B cell (primary cell): ENCODE data around the gene MPDU1. TPM values are rescaled to one million over a fixed set of nuclear protein-coding genes. Genes with fewer than 3 reads are reported as not detected.
A peak's percentile ranks its signal among the peaks of the same experiment; 100 is the strongest.

ENCODE experiments used
- ATAC-seq: fragments of 200-7000 bp; cut with Tn5 transposase; one replicate; pipeline ENCODE4 v1.10.0; 2021; ENCODE audit warnings: low read depth, mild to moderate bottlenecking, moderate number of reproducible peaks, moderate library complexity
- CTCF ChIA-PET: fragments of 350-600 bp; sonication (Branson Sonifier 250); formaldehyde crosslinking; loops from one replicate; lab custom pipeline; 2021; ENCODE audit warnings: antibody characterized with exemption, inconsistent platforms; lab: Charles Lee
- POLR2A ChIA-PET: fragments of 350-600 bp; sonication (Branson Sonifier 250); formaldehyde crosslinking; loops from one replicate; lab custom pipeline; 2021; ENCODE audit warnings: antibody characterized with exemption; lab: Charles Lee
- DNase-seq: peaks from one replicate; pipeline ENCODE4 v3.0.0; 2013
- H2AFZ ChIP-seq: 2 replicates; pipeline ENCODE4 v1.6.1; 2012; ENCODE audit warnings: mild to moderate bottlenecking, low read depth, low read length; ENCODE audit not compliant: insufficient read depth, poor library complexity, severe bottlenecking
- H3K27ac ChIP-seq, 2 donors: 1 replicate in 1 of 2; 2 replicates in 1 of 2; pipeline ENCODE4 v1.5.1; 2012 to 2013; ENCODE audit warnings: low read length in 2 of 2, mild to moderate bottlenecking in 2 of 2, moderate library complexity in 1 of 2
- H3K27me3 ChIP-seq, 4 experiments: fragments of 200-600 bp in 1 of 4; sonication (generic) in 1 of 4; replicated peaks in 1 of 4; 1 replicate in 2 of 4; 2 replicates in 2 of 4; pipeline versions ENCODE4 v1.6.1 to v1.7.0; 2013 to 2016; ENCODE audit warnings: low read length in 3 of 4, mild to moderate bottlenecking in 2 of 4, mixed read lengths in 1 of 4, moderate library complexity in 1 of 4; ENCODE audit not compliant: insufficient read depth in 4 of 4, control insufficient read depth in 3 of 4; ENCODE audit errors: control extremely low read depth in 1 of 4
- H3K36me3 ChIP-seq, 2 experiments: replicated peaks in 1 of 2; 1 replicate in 1 of 2; 2 replicates in 1 of 2; pipeline versions ENCODE4 v1.6.1 to v1.7.1; 2013; ENCODE audit warnings: low read length in 1 of 2; ENCODE audit not compliant: insufficient read depth in 2 of 2, control insufficient read depth in 1 of 2; ENCODE audit errors: control extremely low read depth in 1 of 2, extremely low read depth in 1 of 2
- H3K4me1 ChIP-seq, 2 donors: fragments of 200-600 bp in 1 of 2; sonication (generic) in 1 of 2; 1 replicate in 1 of 2; 2 replicates in 1 of 2; pipeline versions ENCODE4 v1.5.1 to v1.6.1; 2013 to 2017; ENCODE audit warnings: low read length in 2 of 2; ENCODE audit not compliant: control insufficient read depth in 2 of 2, insufficient read depth in 2 of 2
- H3K4me2 ChIP-seq: replicated peaks from 2 replicates; pipeline ENCODE3; 2012; ENCODE audit warnings: mild to moderate bottlenecking, low read depth, low read length; ENCODE audit not compliant: poor library complexity, severe bottlenecking
- H3K4me3 ChIP-seq, 5 experiments: fragments of 200-600 bp in 1 of 5; sonication (generic) in 1 of 5; 1 replicate in 3 of 5; 2 replicates in 2 of 5; pipeline versions ENCODE4 v1.5.1 to v1.7.0; 2011 to 2016; ENCODE audit warnings: low read length in 4 of 5, mild to moderate bottlenecking in 4 of 5, low read depth in 2 of 5, control low read depth in 1 of 5, moderate library complexity in 1 of 5; ENCODE audit not compliant: insufficient read depth in 1 of 5; ENCODE audit errors: control extremely low read depth in 1 of 5, extremely low read depth in 1 of 5
- H3K79me2 ChIP-seq: fragments of 200-600 bp; sonication (generic); one replicate; pipeline ENCODE4 v1.6.0; 2016; ENCODE audit warnings: low read length; ENCODE audit not compliant: control insufficient read depth, insufficient read depth
- H3K9ac ChIP-seq: fragments of 200-600 bp; sonication (generic); 2 replicates; pipeline ENCODE4 v1.6.1; 2017; ENCODE audit warnings: mild to moderate bottlenecking, low read length, moderate library complexity
- H3K9me3 ChIP-seq, 3 donors: one replicate each; pipeline versions ENCODE4 v1.6.1 to v1.7.1; 2013; ENCODE audit warnings: low read length in 2 of 3; ENCODE audit not compliant: control insufficient read depth in 2 of 3, insufficient read depth in 1 of 3; ENCODE audit errors: control extremely low read depth in 1 of 3
- H4K20me1 ChIP-seq: 2 replicates; pipeline ENCODE4 v1.6.0; 2012; ENCODE audit warnings: mild to moderate bottlenecking, low read length; ENCODE audit not compliant: insufficient read depth, control insufficient read depth, poor library complexity, severe bottlenecking
- H3K27ac Mint-ChIP-seq: one replicate; pipeline ENCODE4 v1.8.0; 2021; ENCODE audit warnings: mixed read lengths
- H3K27me3 Mint-ChIP-seq: one replicate; pipeline ENCODE4 v1.8.0; 2021; ENCODE audit warnings: mixed read lengths
- H3K4me1 Mint-ChIP-seq: one replicate; pipeline ENCODE4 v1.8.0; 2021; ENCODE audit warnings: mixed read lengths
- H3K4me3 Mint-ChIP-seq: one replicate; pipeline ENCODE4 v1.8.0; 2021; ENCODE audit warnings: mixed read lengths
- H3K9me3 Mint-ChIP-seq: one replicate; pipeline ENCODE4 v1.8.0; 2022; ENCODE audit warnings: mixed read lengths; ENCODE audit not compliant: insufficient read depth
- EZH2 ChIP-seq: IDR thresholded peaks from 2 replicates; pipeline ENCODE4 v1.6.1; 2012; ENCODE audit warnings: borderline replicate concordance, low read depth, mild to moderate bottlenecking, moderate library complexity, low read length; ENCODE audit not compliant: insufficient read depth, poor library complexity, severe bottlenecking
- WGBS: methylation state at CpG from one replicate; pipeline ENCODE4 v1.1.5; 2013; ENCODE audit warnings: missing lambda C conversion rate; ENCODE audit not compliant: insufficient coverage; 5-methylcytosine and 5-hydroxymethylcytosine counted together
- intact Hi-C: fragments of 100-400 bp; cut with micrococcal nuclease; formaldehyde crosslinking; loops from one replicate; pipeline ENCODE4 v1.10.0; 2022
- polyA plus RNA-seq: library from polyadenylated mRNA; depleted of rRNA; stranded (reverse); fragments of >200 nt; gene quantifications from 2 replicates; pipeline ENCODE4 v1.2.3, GENCODE V29; 2012
- total RNA-seq, 2 donors: library from RNA; stranded (reverse); fragments of 120-200 nt in 1 of 2; gene quantifications; 1 replicate in 1 of 2; 2 replicates in 1 of 2; pipeline versions ENCODE4 v1.2.3 to v1.2.4, GENCODE V29; 2013 to 2022
- TF ChIP-seq, protein P1 (sequence below): fragments of 200-600 bp; IDR thresholded peaks from one replicate; pipeline ENCODE4 v1.8.0; 2022; ENCODE audit warnings: antibody characterized with exemption, mild to moderate bottlenecking

Gene MPDU1
- total and polyA plus RNA-seq, 2 donors (not counting 1 experiment from before 2014, with no cell fraction given), result 31.7 to 51.5 TPM

DNA sequence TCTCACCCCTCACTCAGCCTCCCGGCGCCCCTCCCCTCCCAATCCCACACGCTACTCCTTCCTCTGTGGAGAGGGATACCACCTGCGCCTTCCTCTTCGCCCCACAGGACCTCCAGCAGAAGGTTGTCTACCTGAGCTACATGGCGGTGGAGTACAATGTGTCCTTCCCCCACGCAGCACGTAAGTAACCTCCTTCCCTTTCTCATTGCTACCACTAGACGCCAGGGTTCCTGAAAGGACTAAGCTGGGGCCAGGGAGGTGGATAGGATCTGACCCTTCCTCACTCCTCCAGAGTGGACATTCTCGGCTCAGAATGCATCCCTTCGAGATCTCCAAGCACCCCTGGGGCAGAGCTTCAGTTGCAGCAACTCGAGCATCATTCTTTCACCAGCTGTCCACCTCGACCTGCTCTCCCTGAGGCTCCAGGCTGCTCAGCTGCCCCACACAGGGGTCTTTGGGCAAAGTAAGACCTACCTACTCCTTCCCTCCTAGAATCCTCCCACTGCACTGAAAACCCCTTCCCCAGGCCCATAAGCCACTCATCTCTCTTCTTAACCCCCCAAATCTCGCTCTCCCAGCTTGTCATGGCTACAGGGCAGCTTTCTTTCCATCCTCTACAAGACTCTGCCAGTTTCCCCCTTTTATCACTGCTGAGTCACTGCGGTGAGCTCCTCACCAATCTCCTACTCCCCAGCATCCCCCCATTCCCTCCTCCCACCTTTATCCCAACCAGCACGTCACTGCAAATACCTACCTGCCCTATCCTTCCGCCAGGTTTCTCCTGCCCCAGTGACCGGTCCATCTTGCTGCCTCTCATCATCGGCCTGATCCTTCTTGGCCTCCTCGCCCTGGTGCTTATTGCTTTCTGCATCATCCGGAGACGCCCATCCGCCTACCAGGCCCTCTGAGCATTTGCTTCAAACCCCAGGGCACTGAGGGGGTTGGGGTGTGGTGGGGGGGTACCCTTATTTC is 2.8 kb upstream of the MPDU1 start:
- Histone ChIP-seq H3K4me2 (peak overlapping the region; percentile 66), H3K27me3 (no peaks in the 10 kb centered on the region), H3K4me1 (peaks cover 48 to 72% of the 10 kb centered on the region in 2 donors), H3K79me2 (peaks cover 47% of the 10 kb centered on the region), H3K9ac (no peak overlapping the region), H2AFZ (no peak overlapping the region), H3K9me3 (no peaks in the 10 kb centered on the region), H3K4me3 (no peak overlapping the region), H4K20me1 (peaks cover 29% of the 10 kb centered on the region), H3K27ac (peak overlapping the region in 1 of 2 donors; percentile 70), H3K36me3 (peaks cover 9 to 40% of the 10 kb centered on the region in 2 experiments)
- intact Hi-C loops, result loop anchor here (10.0 kb wide), 1 partner anchor 536 kb away; the partner anchor contains the start of gene SLC16A11
- peak overlapping the region; percentile 93 for H3K27ac Mint-ChIP-seq
- H3K4me1 Mint-ChIP-seq, result peaks cover 77% of the 10 kb centered on the region
- 92% methylated on average over 18 of the region's 23 CpGs for WGBS
- H3K9me3 Mint-ChIP-seq, result no peaks in the 10 kb centered on the region
- ATAC-seq (no peak), DNase-seq (peak; percentile 19)
- no peaks in the 10 kb centered on the region for H3K27me3 Mint-ChIP-seq
- ChIA-PET POLR2A (interaction anchor here (0.5 to 0.7 kb wide), 2 partner anchors 70 to 71 kb away, joined by 3 read pairs; partner anchors contain the start of gene ATP1B2), CTCF (interaction anchor here (0.5 to 3.9 kb wide), 7 partner anchors 9 to 511 kb away, joined by 3 to 23 read pairs (median 11); partner anchors contain the start of genes FXR2, SENP3, SOX15 and TP53)
- H3K4me3 Mint-ChIP-seq, result peak overlapping the region; percentile 67
- TF ChIP-seq, protein P1, sequence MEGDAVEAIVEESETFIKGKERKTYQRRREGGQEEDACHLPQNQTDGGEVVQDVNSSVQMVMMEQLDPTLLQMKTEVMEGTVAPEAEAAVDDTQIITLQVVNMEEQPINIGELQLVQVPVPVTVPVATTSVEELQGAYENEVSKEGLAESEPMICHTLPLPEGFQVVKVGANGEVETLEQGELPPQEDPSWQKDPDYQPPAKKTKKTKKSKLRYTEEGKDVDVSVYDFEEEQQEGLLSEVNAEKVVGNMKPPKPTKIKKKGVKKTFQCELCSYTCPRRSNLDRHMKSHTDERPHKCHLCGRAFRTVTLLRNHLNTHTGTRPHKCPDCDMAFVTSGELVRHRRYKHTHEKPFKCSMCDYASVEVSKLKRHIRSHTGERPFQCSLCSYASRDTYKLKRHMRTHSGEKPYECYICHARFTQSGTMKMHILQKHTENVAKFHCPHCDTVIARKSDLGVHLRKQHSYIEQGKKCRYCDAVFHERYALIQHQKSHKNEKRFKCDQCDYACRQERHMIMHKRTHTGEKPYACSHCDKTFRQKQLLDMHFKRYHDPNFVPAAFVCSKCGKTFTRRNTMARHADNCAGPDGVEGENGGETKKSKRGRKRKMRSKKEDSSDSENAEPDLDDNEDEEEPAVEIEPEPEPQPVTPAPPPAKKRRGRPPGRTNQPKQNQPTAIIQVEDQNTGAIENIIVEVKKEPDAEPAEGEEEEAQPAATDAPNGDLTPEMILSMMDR, result no peak
- TF ChIP-seq EZH2, result no peak
